ENCODE results near the gene ADPRHL1. TPM values are rescaled to one million over a fixed set of nuclear protein-coding genes. Genes with fewer than 3 reads are reported as not detected.

ADPRHL1 gene
- polyA plus RNA-seq, 3 donors, result 0.15 to 0.52 (median 0.27) TPM

DNA sequence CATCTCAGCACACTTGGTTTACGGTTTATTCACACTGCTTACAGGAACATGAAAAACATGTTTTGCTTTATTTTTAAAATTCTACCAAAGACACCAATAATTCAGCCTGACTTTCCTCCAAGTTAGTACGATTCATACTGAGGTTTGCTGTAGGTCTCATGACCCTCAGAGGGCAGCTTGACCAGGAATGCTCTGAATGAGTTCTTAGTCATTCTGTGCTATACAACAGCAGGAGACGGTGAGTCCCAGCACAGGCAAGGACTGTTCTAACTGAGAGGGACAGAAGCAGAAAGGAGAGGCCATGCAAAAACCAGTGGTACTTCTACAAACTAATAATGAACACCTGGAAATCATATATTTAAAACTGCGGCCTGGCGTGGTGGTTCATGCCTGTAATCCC is 95.8 kb downstream of the ADPRHL1 start:
- no peaks in the 10 kb centered on the region for H3K36me3 ChIP-seq (replicated peaks in 1 of 2; ENCODE audit: control insufficient read depth in 1 of 2, insufficient read depth in 2 of 2, low read length in 2 of 2)
- H3K4me2 ChIP-seq (replicated peaks; ENCODE audit: extremely low read depth, low read length, poor library complexity, severe bottlenecking), result no peak overlapping the region
- no peaks in the 10 kb centered on the region for H4K20me1 ChIP-seq (ENCODE audit: insufficient read depth, low read length)
- TF ChIP-seq CTCF (IDR thresholded peaks at IDR 0.05), result no peak
- intact Hi-C loops (cut with micrococcal nuclease), result no loop called here
- peaks cover 0 to under 1% of the 10 kb centered on the region in 2 donors for H3K36me3 Mint-ChIP-seq
- no peak overlapping the region for H2AFZ ChIP-seq (ENCODE audit: insufficient read depth, low read depth, low read length, poor library complexity, severe bottlenecking)
- H3K4me1 ChIP-seq (ENCODE audit: control insufficient read depth in 1 of 2, insufficient read depth in 2 of 2, low read length in 2 of 2), result no peaks in the 10 kb centered on the region
- H3K4me3 ChIP-seq (replicated peaks in 1 of 3; ENCODE audit: low read depth in 2 of 3, low read length in 3 of 3), result no peak overlapping the region
- no peak overlapping the region for H3K27ac ChIP-seq (ENCODE audit: low read depth in 1 of 2, low read length in 2 of 2)
- 95% methylated on average over 3 of the region's 5 CpGs for WGBS (ENCODE audit: insufficient coverage)
- no peaks in the 10 kb centered on the region for H3K79me2 ChIP-seq (ENCODE audit: insufficient read depth, low read length)
- H3K4me3 Mint-ChIP-seq, result no peak overlapping the region
- no peak overlapping the region for H3K9ac ChIP-seq (ENCODE audit: insufficient read depth, low read length, poor library complexity, severe bottlenecking)
- peaks cover 31 to 42% (median 38%) of the 10 kb centered on the region in 3 donors for H3K27me3 Mint-ChIP-seq (ENCODE audit: low read depth in 3 of 3)
- no peak overlapping the region for H3K27ac Mint-ChIP-seq
- no peaks in the 10 kb centered on the region for H3K4me1 Mint-ChIP-seq
- H3K27me3 ChIP-seq (ENCODE audit: control insufficient read depth in 2 of 2, insufficient read depth in 2 of 2, low read length in 2 of 2), result peaks cover 10 to 24% of the 10 kb centered on the region in 2 donors
- no peak for DNase-seq
- peaks cover 0 to 7% of the 10 kb centered on the region in 2 donors for H3K9me3 ChIP-seq (replicated peaks in 1 of 2; ENCODE audit: control insufficient read depth in 1 of 2, insufficient read depth in 1 of 2, low read length in 2 of 2)
- peaks cover 0 to 7% (median 0%) of the 10 kb centered on the region in 7 donors for H3K9me3 Mint-ChIP-seq

DNA sequence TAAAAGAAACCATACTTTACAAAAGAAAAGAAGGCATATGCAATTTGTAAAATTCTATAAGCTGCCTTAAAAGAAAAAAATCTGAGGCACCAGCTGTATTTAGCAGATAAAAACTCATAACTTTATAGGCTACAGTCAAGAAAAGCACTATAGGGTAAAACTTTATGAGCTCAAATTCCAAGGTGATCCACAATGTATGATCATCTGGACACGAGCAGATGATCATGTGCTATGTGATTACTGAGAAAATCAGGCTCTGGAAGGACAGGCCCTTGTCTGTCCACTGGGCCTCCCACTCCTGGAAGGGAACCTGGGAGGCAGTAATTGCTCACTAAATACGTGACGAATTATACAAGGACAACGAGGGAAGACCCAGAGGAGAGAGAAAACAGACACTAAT is 96.7 kb downstream of the ADPRHL1 start:
- peaks cover 25 to 33% (median 31%) of the 10 kb centered on the region in 3 donors for H3K27me3 Mint-ChIP-seq (ENCODE audit: low read depth in 3 of 3)
- H3K36me3 Mint-ChIP-seq, result no peaks in the 10 kb centered on the region
- DNase-seq, result no peak
- Histone ChIP-seq H3K36me3 (replicated peaks in 1 of 2; ENCODE audit: control insufficient read depth in 1 of 2, insufficient read depth in 2 of 2, low read length in 2 of 2) (no peaks in the 10 kb centered on the region), H3K4me1 (ENCODE audit: control insufficient read depth in 1 of 2, insufficient read depth in 2 of 2, low read length in 2 of 2) (no peaks in the 10 kb centered on the region), H4K20me1 (ENCODE audit: insufficient read depth, low read length) (no peaks in the 10 kb centered on the region), H3K27me3 (ENCODE audit: control insufficient read depth in 2 of 2, insufficient read depth in 2 of 2, low read length in 2 of 2) (peaks cover 5 to 15% of the 10 kb centered on the region in 2 donors), H2AFZ (ENCODE audit: insufficient read depth, low read depth, low read length, poor library complexity, severe bottlenecking) (no peak overlapping the region), H3K27ac (ENCODE audit: low read depth in 1 of 2, low read length in 2 of 2) (no peak overlapping the region), H3K9me3 (replicated peaks in 1 of 2; ENCODE audit: control insufficient read depth in 1 of 2, insufficient read depth in 1 of 2, low read length in 2 of 2) (peaks cover 0 to 4% of the 10 kb centered on the region in 2 donors), H3K9ac (ENCODE audit: insufficient read depth, low read length, poor library complexity, severe bottlenecking) (no peak overlapping the region), H3K4me2 (replicated peaks; ENCODE audit: extremely low read depth, low read length, poor library complexity, severe bottlenecking) (no peak overlapping the region), H3K79me2 (ENCODE audit: insufficient read depth, low read length) (no peaks in the 10 kb centered on the region), H3K4me3 (replicated peaks in 1 of 3; ENCODE audit: low read depth in 2 of 3, low read length in 3 of 3) (no peak overlapping the region)
- no peak overlapping the region for H3K27ac Mint-ChIP-seq
- intact Hi-C loops (cut with micrococcal nuclease), result no loop called here
- H3K9me3 Mint-ChIP-seq, result peaks cover 0 to 4% (median 0%) of the 10 kb centered on the region in 7 donors
- no peak for TF ChIP-seq CTCF (IDR thresholded peaks at IDR 0.05)
- 64% methylated on average over 4 of the region's 4 CpGs for WGBS (ENCODE audit: insufficient coverage)
- H3K4me1 Mint-ChIP-seq, result no peaks in the 10 kb centered on the region
- no peak overlapping the region for H3K4me3 Mint-ChIP-seq

All from CD14-positive monocyte (primary cell).